Stimulated activated CD8-positive, alpha-beta memory T cell treated with anti-CD3 and anti-CD28 coated beads, Interleukin-15, amount 100 ng/mL, for 24 hours (primary cell): ENCODE data around the gene HSPA4.

ENCODE experiments used
- DNase-seq: peaks from one replicate; pipeline ENCODE4 v3.0.0-alpha.2; 2020; ENCODE audit warnings: low read depth

HSPA4 gene

DNA sequence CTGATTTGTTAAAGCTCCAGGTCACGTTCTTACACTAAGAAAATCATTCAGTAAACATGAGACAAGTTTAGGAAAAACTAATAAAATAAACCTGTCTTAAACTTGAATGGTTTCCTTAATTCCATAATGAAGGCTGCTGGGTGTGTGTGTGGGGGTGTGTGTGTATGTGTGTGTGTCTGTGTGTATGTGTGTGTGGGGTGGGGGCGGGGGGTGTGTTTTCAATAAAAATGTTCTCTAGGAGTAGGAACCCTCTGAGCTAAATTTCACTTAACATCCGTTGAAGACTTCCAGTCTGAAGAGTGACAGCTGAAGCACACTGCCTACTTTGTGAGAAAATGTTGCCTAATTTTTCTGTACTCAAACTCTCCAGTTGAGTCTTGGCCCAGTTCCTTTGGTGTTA lies 54.5 kb downstream of the HSPA4 start:
- no peak for DNase-seq

GRCh38 chr5:133106761-133107572 lies 55.2 kb downstream of the HSPA4 start:
- no peak for DNase-seq

- no peak for DNase-seq
These were observed 56.7 kb downstream of the HSPA4 start for GRCh38 chr5:133108481-133108921.

- no peak for DNase-seq
These were observed 58.1 kb downstream of the HSPA4 start for GRCh38 chr5:133109655-133110483.

DNA sequence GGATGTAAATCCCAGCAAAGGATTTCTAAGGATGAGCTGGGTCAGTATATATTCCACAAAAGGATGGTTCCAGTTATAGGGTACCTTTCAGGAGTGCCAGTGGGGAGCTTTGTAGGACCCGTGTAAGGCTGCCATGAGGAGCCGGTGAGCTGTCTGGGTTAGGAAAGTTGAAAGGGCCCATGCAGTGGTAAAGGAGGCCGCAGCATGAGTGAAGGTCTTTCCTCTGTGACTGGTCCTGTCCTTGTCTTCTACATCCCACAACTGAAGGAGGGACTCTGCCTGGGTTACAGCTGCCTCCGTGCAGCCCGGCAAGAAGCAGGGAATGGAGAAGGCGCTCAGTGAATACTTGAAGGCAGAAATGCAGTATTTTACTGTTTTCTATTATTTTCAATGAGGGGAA lies 58.9 kb downstream of the HSPA4 start:
- DNase-seq = no peak

GRCh38 chr5:133111299-133111698 lies 59.5 kb downstream of the HSPA4 start:
- DNase-seq = peak; percentile 57

- no peak for DNase-seq
These were observed 60.3 kb downstream of the HSPA4 start for GRCh38 chr5:133112026-133112660.

DNA sequence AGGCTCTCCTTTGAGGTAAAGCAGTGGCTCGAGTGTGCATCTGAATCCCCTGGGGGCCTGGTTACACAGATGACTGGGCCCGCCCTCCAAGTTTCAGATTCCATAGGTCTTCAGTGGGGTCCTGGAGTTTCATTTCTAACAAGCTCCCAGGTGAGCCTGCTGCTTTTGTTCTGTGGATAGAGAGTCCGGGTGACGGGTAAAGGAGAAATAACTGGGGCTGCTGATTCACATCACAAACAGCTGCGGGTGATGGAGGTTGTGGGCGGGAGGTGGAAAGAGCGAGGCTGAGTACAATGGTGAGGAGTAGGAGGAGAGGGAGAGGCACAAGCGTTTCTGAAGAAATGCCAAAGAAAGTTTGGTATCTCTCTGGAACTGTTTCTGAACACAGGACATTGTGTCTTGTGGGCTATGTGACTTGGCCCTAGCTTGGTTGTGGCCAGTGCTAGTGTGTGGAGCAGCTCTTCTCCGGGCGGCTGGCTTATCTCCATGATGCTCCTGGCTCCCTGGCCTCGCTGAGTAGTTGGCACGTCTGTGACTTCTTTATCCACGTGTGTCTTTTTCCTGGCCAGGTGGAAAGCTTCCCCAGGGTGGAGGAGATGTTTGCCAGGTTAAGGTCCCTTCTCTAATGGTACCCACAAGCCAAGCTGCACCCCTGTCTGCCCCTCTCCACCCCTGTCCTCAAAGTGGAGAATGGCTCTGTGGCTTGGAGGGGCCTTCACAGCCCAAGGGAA lies 61.7 kb downstream of the HSPA4 start:
- no peak for DNase-seq

- no peak for DNase-seq
These were observed 62.5 kb downstream of the HSPA4 start for GRCh38 chr5:133114166-133114932.

DNA sequence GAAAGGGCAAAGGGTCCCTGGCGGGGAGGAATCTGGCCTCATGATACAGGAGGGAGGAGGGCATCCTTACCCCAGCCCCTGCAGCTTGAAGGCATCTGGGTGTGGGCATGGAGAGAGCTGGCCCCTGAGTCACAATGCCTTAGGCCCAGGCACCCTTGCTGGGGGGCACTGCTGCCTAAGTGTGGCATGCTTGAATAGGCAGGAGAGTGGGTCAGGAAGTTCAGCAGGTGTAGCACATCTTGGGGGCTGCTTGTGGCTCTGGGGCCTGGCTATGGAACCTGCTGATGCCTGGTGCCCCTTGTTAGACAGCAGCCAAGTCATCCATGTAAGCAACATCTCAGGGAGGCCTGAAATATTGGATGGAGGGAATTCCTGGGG lies 63.1 kb downstream of the HSPA4 start:
- no peak for DNase-seq

DNA sequence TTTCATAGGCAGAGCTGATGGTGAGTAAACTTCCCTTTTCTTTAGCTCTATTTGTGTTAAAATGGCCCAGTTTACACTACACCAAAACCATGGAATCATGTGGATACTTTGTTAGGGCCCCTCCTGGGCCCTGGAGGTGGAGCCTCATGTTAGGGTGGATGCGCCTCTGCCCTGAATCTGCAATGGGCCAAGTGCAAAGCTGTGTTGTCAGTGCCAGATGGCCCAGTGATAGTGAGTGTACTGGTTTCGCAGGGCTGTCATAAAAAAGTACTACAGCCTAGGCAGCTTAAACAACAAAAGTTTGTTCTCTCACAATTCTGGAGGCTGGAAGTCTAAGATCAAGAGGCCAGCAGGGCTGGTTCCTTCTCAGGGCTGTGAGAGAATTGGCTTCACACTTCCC lies 64.8 kb downstream of the HSPA4 start:
- no peak for DNase-seq

DNA sequence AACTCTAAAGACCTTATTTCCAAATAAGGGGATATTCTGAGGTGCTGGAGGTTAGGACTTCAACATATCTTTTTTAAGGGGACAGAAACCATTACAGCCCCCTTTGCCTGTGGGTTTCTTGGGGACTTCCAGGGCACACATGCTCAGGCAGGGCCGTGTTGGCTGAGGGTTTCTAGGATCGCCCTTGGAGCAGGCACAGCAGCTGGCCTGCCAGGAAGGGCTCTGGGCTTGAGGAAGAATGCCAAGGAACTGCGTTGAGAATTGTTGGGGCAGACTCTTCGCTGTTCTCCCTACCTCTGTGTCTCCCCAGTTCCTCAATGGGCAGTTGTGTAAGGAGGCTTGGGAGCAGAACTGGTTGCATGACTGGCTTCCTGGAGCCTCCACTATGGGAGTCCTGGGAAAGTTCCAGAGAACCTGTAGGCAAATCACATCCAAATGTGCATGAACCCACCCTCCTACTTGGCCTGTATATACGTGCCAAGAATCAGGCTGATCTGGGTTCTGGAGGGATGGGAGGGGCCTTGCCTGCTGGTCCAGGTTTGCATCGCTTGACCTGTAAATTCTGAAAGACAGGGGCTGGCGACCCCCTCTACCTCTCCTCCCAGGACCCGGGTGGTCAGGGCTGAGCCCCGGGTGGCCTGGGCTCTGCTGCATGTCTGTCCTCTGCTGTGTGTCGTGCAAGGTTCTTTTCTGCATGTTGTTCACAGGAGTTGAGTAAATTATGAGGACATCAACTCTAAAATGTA lies 65.5 kb downstream of the HSPA4 start:
- no peak for DNase-seq

DNA sequence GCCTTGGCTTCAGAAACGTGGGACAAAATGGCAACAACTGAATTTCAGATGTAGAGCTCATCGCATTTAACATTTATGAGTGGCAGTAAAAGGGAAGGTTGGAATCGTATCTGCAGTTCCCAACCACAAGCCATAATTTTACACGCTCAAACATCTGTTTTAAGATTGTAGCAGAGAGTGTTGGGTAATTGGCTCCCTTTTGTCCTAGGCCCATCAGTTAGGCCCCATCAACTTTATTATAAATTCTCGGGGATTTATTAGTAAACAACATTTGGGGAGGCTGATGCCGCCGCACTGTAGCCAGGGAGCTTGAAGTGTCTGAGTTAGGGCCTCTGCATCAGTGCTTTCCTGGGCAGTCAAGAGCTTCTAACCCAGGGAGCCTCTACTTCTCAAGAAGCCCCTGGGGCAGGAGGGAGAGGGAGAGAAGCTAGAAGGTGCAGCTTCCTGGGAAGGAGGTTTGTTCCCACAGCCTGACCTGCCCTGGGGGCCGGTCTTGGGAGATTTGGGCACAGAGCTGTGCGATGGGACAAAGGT lies 66.2 kb downstream of the HSPA4 start:
- no peak for DNase-seq

- DNase-seq = no peak
These were observed 66.9 kb downstream of the HSPA4 start for GRCh38 chr5:133118741-133119140.

DNA sequence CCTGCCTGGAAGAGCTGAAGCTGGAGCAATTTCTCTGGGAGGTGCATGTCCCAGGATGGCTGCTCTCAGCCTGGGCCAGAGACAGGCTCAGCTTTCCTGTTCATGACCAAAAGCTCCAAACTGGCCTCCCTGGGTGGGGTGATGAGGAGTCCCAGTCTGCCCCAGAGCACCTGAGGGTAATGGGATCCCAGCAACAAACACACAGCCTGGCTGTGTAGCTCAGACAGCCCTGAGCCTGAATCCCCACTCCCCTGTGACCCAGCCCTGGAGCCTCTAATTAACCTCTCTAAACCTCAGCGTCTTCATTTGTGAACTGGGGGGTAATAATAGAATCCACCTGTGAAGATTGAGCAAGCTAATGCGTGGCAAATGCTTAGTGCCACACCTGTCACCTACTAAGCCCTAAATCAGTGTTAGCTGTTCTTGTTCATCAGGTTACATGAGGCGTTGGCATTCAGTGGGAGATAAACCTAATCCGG lies 67.5 kb downstream of the HSPA4 start:
- no peak for DNase-seq

DNA sequence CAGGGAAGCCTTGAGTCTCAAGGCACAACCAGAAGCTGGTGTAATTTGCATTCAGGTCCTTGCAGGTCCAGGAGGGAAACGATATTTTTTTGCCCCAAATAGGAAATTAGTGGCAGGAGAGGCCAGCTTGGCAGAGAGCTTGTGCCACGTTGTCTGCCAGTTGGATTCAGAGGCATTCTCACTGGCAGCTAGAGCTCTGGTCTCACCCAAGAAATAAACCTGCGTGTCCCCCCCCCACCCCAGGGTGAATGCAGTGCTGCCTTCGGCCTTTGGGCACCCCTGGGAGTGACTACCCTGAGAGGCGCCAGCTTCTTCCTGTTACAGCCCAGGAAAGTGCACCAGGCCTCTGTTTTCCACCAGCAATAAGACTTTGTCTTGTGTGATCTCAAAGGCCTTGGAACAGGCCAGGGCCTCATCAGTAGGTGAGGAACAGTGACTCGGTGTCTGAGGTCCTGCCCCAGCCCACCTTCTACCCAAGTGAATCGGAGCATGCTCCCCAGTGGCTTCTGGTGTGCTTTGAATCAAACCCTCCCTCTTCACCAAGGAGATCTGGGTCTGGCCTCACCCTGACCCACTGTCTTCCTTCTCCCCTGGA lies 68.4 kb downstream of the HSPA4 start:
- no peak for DNase-seq

DNA sequence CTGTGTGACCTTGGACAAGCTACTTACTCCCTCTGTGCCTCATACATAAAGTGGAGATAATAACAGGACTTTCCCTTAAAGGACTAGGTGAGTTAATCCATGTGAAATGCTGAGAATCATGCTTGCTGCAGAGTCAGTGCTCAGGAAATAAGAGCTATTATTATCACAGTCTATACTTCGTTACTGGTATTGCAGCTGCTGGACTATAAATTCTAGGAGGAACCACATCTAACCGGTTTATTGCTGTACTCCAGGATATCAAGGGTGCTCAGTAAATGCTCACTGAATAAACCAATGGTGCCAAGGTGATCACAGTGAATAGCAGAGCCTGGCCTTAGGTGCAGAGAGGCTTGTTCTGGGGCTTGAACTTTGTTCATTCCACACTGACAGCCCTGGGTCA lies 69.3 kb downstream of the HSPA4 start:
- DNase-seq = no peak

GRCh38 chr5:133121611-133122150 lies 69.9 kb downstream of the HSPA4 start:
- DNase-seq = no peak

- no peak for DNase-seq
These were observed 70.9 kb downstream of the HSPA4 start for GRCh38 chr5:133122711-133123110.

DNA sequence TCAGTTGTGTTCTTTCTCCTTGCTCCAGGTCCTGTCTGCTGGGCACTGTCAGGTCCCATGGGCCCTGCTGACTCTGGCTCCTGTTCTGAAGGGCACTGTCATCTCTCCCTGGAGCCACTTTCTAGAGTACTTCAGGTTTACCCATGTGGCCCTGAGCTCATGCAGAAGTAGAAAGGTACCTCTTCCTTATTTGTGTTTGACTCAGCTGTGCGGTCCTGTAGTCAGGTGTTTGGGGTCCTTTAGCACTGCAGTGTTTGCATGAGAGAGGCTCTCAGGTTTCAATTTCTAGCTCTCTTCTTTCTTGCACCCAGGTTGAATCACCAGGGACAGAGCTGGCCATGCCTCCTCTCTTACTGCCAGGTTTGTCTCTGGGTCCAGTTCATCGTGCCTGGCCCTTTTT lies 71.5 kb downstream of the HSPA4 start:
- DNase-seq = no peak
